CD14-positive monocyte (primary cell): Measurements from ENCODE around the gene CXADR. TPM values are rescaled to one million over a fixed set of nuclear protein-coding genes. Genes with fewer than 3 reads are reported as not detected.

Experiments used
- DNase-seq, 3 donors: peaks; one replicate each; pipeline ENCODE4 v3.0.0-alpha.2; 2011 to 2022
- H2AFZ ChIP-seq: 2 replicates; pipeline ENCODE4 v1.6.0; 2012; ENCODE audit warnings: mild to moderate bottlenecking, low read depth, low read length, inconsistent platforms; ENCODE audit not compliant: insufficient read depth, poor library complexity, severe bottlenecking
- H3K27ac ChIP-seq, 2 donors: 1 replicate in 1 of 2; 2 replicates in 1 of 2; pipeline ENCODE4 v1.5.1; 2012 to 2013; ENCODE audit warnings: low read length in 2 of 2, control low read depth in 1 of 2, inconsistent platforms in 1 of 2, low read depth in 1 of 2, mild to moderate bottlenecking in 1 of 2
- H3K27me3 ChIP-seq, 2 donors: one replicate each; pipeline versions ENCODE4 v1.6.0 to v1.6.1; 2011 to 2013; ENCODE audit warnings: low read length in 2 of 2; ENCODE audit not compliant: control insufficient read depth in 2 of 2, insufficient read depth in 2 of 2
- H3K36me3 ChIP-seq, 2 donors: replicated peaks in 1 of 2; 1 replicate in 1 of 2; 2 replicates in 1 of 2; pipeline versions ENCODE4 v1.5.1 to v1.6.1; 2012 to 2013; ENCODE audit warnings: low read length in 2 of 2, control low read depth in 1 of 2, inconsistent platforms in 1 of 2, mild to moderate bottlenecking in 1 of 2; ENCODE audit not compliant: insufficient read depth in 2 of 2, control insufficient read depth in 1 of 2
- H3K4me1 ChIP-seq, 2 donors: 1 replicate in 1 of 2; 2 replicates in 1 of 2; pipeline versions ENCODE4 v1.5.1 to v1.6.1; 2012 to 2013; ENCODE audit warnings: low read length in 2 of 2, control low read depth in 1 of 2, inconsistent platforms in 1 of 2, mild to moderate bottlenecking in 1 of 2, moderate library complexity in 1 of 2; ENCODE audit not compliant: insufficient read depth in 2 of 2, control insufficient read depth in 1 of 2
- H3K4me2 ChIP-seq: replicated peaks from 2 replicates; pipeline ENCODE3; 2012; ENCODE audit warnings: low read length, moderate library complexity, mild to moderate bottlenecking; ENCODE audit not compliant: poor library complexity, severe bottlenecking; ENCODE audit errors: extremely low read depth
- H3K4me3 ChIP-seq, 3 experiments: fragments of 200-600 bp in 1 of 3; sonication (generic) in 1 of 3; replicated peaks in 1 of 3; 1 replicate in 2 of 3; 2 replicates in 1 of 3; pipeline ENCODE4 v1.5.1; 2011 to 2013; ENCODE audit warnings: low read length in 3 of 3, mild to moderate bottlenecking in 3 of 3, control low read depth in 2 of 3, low read depth in 2 of 3, inconsistent platforms in 1 of 3, moderate library complexity in 1 of 3
- H3K79me2 ChIP-seq: 2 replicates; pipeline ENCODE4 v1.6.0; 2012; ENCODE audit warnings: mild to moderate bottlenecking, control low read depth, inconsistent platforms, low read length, moderate library complexity; ENCODE audit not compliant: insufficient read depth
- H3K9ac ChIP-seq: 2 replicates; pipeline ENCODE4 v1.6.0; 2017; ENCODE audit warnings: low read length, mild to moderate bottlenecking; ENCODE audit not compliant: insufficient read depth, poor library complexity, severe bottlenecking
- H3K9me3 ChIP-seq, 2 donors: replicated peaks in 1 of 2; 1 replicate in 1 of 2; 2 replicates in 1 of 2; pipeline versions ENCODE4 v1.5.1 to v1.6.1; 2012 to 2013; ENCODE audit warnings: low read length in 2 of 2, control low read depth in 1 of 2; ENCODE audit not compliant: control insufficient read depth in 1 of 2, insufficient read depth in 1 of 2
- H4K20me1 ChIP-seq: 2 replicates; pipeline ENCODE4 v1.6.0; 2012; ENCODE audit warnings: mild to moderate bottlenecking, low read length, control low read depth, moderate library complexity; ENCODE audit not compliant: insufficient read depth
- H3K27ac Mint-ChIP-seq, 7 donors: one replicate each; pipeline ENCODE4 v1.8.0; 2020; ENCODE audit warnings: mild to moderate bottlenecking in 7 of 7, mixed read lengths in 7 of 7, moderate library complexity in 6 of 7, inconsistent platforms in 2 of 7
- H3K27me3 Mint-ChIP-seq, 3 donors: one replicate each; pipeline ENCODE4 v1.8.0; 2021 to 2022; ENCODE audit warnings: low read depth in 3 of 3, mild to moderate bottlenecking in 3 of 3, mixed read lengths in 3 of 3, moderate library complexity in 3 of 3, inconsistent platforms in 1 of 3
- H3K36me3 Mint-ChIP-seq, 2 donors: one replicate each; pipeline ENCODE4 v1.8.0; 2020; ENCODE audit warnings: mixed read lengths in 2 of 2, inconsistent platforms in 1 of 2, mild to moderate bottlenecking in 1 of 2
- H3K4me1 Mint-ChIP-seq: one replicate; pipeline ENCODE4 v1.8.0; 2020; ENCODE audit warnings: mild to moderate bottlenecking, mixed read lengths
- H3K4me3 Mint-ChIP-seq, 2 donors: one replicate each; pipeline ENCODE4 v1.8.0; 2020; ENCODE audit warnings: mild to moderate bottlenecking in 2 of 2, mixed read lengths in 2 of 2, moderate library complexity in 1 of 2
- H3K9me3 Mint-ChIP-seq, 7 donors: one replicate each; pipeline ENCODE4 v1.8.0; 2020 to 2022; ENCODE audit warnings: mixed read lengths in 7 of 7, mild to moderate bottlenecking in 6 of 7, moderate library complexity in 6 of 7, inconsistent platforms in 2 of 7
- CTCF ChIP-seq: fragments of 200-600 bp; IDR thresholded peaks from one replicate; pipeline ENCODE4 v1.8.0; 2022; ENCODE audit warnings: antibody characterized with exemption, mild to moderate bottlenecking
- WGBS: methylation state at CpG from one replicate; pipeline ENCODE4 v1.1.5; 2013; ENCODE audit warnings: missing lambda C conversion rate; ENCODE audit not compliant: insufficient coverage; 5-methylcytosine and 5-hydroxymethylcytosine counted together
- intact Hi-C, 2 donors: fragments of 100-400 bp; cut with micrococcal nuclease; formaldehyde crosslinking; loops; one replicate each; pipeline versions ENCODE4 v1.15.0 to v1.15.1; 2023
- polyA plus RNA-seq, 3 donors: library from polyadenylated mRNA; depleted of rRNA in 1 of 3; unstranded in 2 of 3; stranded (reverse) in 1 of 3; fragments of 300-500 nt in 2 of 3; fragments of >200 nt in 1 of 3; fragmentation: Illumina TruSeq in 2 of 3; gene quantifications; 1 replicate in 2 of 3; 2 replicates in 1 of 3; pipeline ENCODE4 v1.2.3, GENCODE V29; 2012 to 2021

The CXADR gene
- polyA plus RNA-seq, 3 donors, result not detected

GRCh38 chr21:17539743-17540341 is 27.0 kb downstream of the CXADR start:
- Histone ChIP-seq H3K4me3 (peak overlapping the region in 1 of 3 experiments; percentile 39), H3K27me3 (peaks cover 5 to 9% of the 10 kb centered on the region in 2 donors), H3K79me2 (no peaks in the 10 kb centered on the region), H3K9me3 (no peaks in the 10 kb centered on the region), H3K9ac (no peak overlapping the region), H2AFZ (no peak overlapping the region), H4K20me1 (no peaks in the 10 kb centered on the region), H3K36me3 (no peaks in the 10 kb centered on the region), H3K4me1 (peaks cover 30 to 38% of the 10 kb centered on the region in 2 donors), H3K4me2 (peak overlapping the region; percentile 54), H3K27ac (peak overlapping the region in 1 of 2 donors; percentile 56)
- Mint-ChIP-seq H3K9me3 (peaks cover 0 to 5% (median 0%) of the 10 kb centered on the region in 7 donors), H3K27me3 (peaks cover 22 to 40% (median 27%) of the 10 kb centered on the region in 3 donors), H3K4me1 (peaks cover 32% of the 10 kb centered on the region), H3K36me3 (no peaks in the 10 kb centered on the region), H3K4me3 (peak overlapping the region in 1 of 2 donors; percentile 79), H3K27ac (peak overlapping the region in 6 of 7 donors; percentile 69 to 75 (median 72))
- 25% methylated on average over 4 of the region's 9 CpGs for WGBS
- intact Hi-C loops, result loop anchor here in 1 of 2 donors (10.0 kb wide), 1 partner anchor 275 kb away; the partner anchor contains the start of gene C21orf91
- peak; percentile 23 to 50 (median 37) for DNase-seq
- no peak for TF ChIP-seq CTCF

GRCh38 chr21:17540530-17540929 is 27.7 kb downstream of the CXADR start:
- H3K4me2 ChIP-seq, result no peak overlapping the region
- H3K4me1 ChIP-seq, result peaks cover 30 to 36% of the 10 kb centered on the region in 2 donors
- no peak overlapping the region for H3K4me3 ChIP-seq
- no peak overlapping the region for H2AFZ ChIP-seq
- Mint-ChIP-seq H3K9me3 (peaks cover 0 to 5% (median 0%) of the 10 kb centered on the region in 7 donors), H3K36me3 (no peaks in the 10 kb centered on the region), H3K4me3 (no peak overlapping the region), H3K27ac (peak overlapping the region in 3 of 7 donors; percentile 46 to 85 (median 68)), H3K27me3 (peaks cover 24 to 38% (median 27%) of the 10 kb centered on the region in 3 donors), H3K4me1 (peaks cover 32% of the 10 kb centered on the region)
- H4K20me1 ChIP-seq, result no peaks in the 10 kb centered on the region
- no peaks in the 10 kb centered on the region for H3K9me3 ChIP-seq
- intact Hi-C loops, result no loop called here
- WGBS, result no CpG with 5 or more reads among the region's 4 CpGs
- H3K36me3 ChIP-seq, result no peaks in the 10 kb centered on the region
- no peak for TF ChIP-seq CTCF
- no peak overlapping the region for H3K27ac ChIP-seq
- peak in 2 of 3 donors; percentile 12 to 19 for DNase-seq
- H3K9ac ChIP-seq, result no peak overlapping the region
- H3K27me3 ChIP-seq, result peaks cover 5 to 9% of the 10 kb centered on the region in 2 donors
- no peaks in the 10 kb centered on the region for H3K79me2 ChIP-seq
